ENCODE measurements around the gene PLK5.
A peak's percentile ranks its signal among the peaks of the same experiment; 100 is the strongest.
"Not testable (repeated sequence)": the region's sequence is repeated elsewhere in the genome, so short reads cannot be mapped to it uniquely, and the experiment has no call there.

Gene PLK5

DNA sequence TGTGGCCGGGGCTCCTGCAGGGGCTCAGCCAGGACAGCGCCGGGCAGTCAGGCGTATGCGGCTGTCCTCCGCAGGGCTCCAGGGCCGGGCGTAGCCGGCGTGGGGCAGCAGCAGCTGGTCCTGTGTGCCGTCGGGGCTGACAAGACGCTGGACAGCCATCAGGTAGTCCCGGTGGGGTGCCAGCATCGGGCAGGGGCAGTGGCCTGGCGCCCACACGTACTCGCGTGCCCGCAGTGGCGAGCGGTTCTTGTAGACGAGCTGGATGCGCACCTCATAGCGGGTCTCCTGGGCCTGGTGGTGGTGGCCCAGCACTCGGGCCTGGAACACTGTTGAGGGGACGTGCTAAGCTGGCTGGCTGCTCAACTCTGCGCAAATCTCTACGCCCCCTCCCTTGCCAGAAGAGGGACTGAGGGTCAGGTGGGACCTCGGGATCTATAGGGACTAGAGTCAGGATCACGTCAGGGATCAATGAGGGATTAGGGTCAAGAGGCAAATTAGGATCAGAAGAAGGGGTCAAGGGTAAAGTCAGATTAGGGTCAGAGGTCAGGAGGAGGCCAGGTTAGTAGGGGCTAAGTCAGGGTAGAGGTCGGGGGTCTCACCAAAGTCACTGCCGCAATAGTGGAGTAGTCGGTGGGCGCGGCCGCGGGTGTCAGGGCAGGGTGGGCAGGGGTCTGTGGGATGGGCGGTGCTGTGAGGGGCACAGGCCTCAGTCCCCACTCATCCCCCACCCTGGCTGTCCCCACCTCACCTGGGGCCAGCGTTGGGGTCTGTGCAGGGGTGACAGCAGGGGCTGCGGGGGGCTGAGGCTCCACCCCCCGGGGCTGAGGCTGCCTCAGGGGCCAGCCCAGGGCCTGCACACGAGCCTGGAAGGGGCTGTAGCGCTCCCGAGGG is 17.6 kb upstream of the PLK5 start:
- Histone ChIP-seq H3K4me3 (no peak overlapping the region), H3K27ac (no peak overlapping the region)

DNA sequence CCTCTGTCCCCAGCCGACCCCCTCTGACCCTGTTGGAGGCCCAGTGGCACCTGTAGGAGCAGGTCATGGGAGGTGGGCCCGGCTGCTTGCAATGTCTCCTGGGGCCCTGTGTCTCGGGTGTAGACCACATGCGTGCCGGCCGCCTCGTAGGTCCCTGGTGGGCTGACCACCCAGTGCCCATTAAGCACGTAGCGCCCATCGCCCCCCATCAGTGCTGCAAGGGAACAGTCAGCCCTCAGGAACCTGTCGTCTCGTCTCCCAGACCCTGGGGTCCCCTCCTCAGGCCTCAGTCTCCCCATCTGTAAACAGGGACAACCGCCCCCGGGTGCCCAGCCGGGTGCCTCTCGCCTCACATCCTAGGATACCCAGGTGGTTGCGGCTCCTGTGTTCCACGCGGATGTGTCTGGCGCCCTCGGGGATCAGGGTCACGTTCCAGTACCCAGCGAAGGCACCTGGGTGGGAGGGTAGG is 16.7 kb upstream of the PLK5 start:
- Histone ChIP-seq H3K27ac (peak overlapping the region in 9 of 21 experiments; percentile 17 to 77 (median 59)), H3K4me3 (peak overlapping the region in 1 of 7 experiments; percentile 39)

DNA sequence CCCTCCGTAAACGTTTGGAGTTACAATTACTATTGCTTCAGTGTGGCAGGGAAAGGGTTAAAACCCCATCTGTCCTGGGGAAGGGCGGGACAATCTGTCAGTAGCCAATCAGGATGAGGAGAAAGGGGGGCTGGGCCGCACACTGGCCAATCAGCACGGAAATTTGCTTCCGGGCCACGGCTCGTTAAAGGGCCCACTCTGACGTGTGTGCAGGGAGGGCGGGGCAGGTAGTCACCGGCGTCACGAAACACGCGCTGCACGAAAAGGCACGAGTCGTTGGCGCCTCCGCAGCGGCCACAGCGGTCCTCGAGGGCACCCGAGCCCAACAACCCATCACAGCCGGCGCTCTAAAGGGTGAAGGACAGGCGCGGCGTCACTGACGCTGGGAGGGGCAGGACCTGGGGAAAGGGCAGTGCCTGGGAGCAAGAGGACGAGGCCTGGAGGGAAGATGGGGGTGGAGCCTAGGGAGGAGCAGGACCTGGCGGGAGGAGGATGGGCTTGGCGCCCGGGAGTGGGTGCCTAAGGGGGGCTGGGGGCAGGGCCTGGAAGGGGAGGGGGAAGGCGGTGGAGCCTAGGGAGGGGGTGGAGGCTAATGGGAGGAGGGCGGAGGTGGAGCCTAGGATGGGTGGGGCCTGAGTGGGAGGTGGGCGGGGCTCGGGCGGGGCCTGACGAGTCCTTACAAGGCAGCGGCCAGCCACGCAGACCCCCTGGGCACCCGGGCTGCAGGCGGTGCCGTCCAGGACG is 15.9 kb upstream of the PLK5 start:
- H3K27ac ChIP-seq: peak overlapping the region in 15 of 21 experiments; percentile 25 to 77 (median 64)
- peak overlapping the region in 6 of 7 experiments; percentile 12 to 42 (median 26) for H3K4me3 ChIP-seq

- H3K4me3 ChIP-seq: peak overlapping the region in 4 of 7 experiments; percentile 12 to 42 (median 36)
- peak overlapping the region in 7 of 21 experiments; percentile 34 to 71 (median 59) for H3K27ac ChIP-seq
Observed at GRCh38 chr19:1508507-1508856, 15.4 kb upstream of the PLK5 start.

- peak overlapping the region in 1 of 21 experiments; percentile 10 for H3K27ac ChIP-seq
Observed at GRCh38 chr19:1509602-1510441, 14.1 kb upstream of the PLK5 start.

DNA sequence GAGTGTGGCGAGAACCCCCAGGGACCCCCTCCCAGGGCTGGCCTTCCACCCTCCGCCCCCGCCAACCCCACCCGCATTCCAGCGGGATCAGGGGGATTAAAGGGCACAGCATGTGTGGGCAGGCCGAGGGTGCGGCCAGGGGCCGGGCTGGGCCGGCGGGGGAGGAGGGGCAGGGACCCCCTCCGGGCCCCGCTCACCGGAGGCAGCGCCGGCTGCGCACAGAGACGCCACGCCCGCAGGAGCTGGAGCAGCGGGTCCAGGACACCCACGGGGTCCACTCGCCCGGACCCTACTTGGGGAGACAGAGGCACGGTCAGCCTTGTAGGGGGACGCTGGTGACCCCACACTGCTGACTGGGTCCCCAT is 13.5 kb upstream of the PLK5 start:
- Histone ChIP-seq H3K27ac (peak overlapping the region in 1 of 21 experiments; percentile 10), H3K4me3 (no peak overlapping the region)

More at GRCh38 chr19:1509602-1510441, 14.1 kb upstream of the PLK5 start:
- no peak overlapping the region for H3K4me3 ChIP-seq

- no peak overlapping the region for H3K4me3 ChIP-seq
- H3K27ac ChIP-seq: peak overlapping the region in 1 of 21 experiments; percentile 10
Observed at GRCh38 chr19:1510807-1511206, 13.1 kb upstream of the PLK5 start.

- H3K27ac ChIP-seq: no peak overlapping the region
- no peak overlapping the region for H3K4me3 ChIP-seq
Observed at GRCh38 chr19:1511318-1512317, 12.3 kb upstream of the PLK5 start.

DNA sequence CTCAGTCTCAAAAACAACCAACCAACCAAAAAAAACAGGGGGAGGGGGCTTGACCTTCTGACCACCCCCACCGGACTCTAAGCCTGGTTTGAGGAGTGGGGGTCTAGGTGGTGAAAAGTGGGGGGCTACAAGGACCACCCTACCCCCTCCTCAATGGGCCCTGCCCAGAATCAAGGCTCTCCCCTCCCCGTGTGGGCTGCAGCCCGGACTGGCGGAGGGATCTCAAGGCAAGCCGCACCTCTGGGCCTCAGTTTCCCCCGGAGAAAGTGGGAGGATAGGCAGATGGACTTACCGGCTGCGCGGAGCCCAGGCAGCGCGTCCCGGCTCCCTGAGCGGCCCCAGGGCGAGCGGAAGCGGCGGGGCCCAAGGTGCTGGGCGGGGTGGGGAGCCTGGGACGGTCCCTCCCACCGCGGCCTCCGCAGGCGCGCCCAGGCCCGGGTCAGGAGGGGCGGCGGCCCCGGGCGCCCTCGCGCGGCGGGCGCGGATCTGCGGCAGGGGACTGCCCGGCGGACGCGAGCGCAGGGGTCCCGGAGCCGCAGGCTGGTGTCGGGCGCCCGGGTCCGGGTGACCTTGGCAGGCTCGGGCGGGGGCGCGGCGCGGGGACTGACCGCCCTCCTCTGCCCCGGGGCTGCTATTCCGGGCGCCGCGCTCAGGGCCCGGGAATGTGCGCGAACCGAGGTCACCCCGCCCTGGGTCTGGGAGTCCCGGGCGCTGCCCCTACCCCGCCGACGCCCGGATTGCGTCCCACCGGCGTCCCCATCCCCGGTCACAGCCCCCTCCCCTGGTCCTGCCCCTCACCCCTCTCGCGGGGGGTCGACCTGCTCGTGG is 11.0 kb upstream of the PLK5 start, which contains the start of gene ADAMTSL5:
Gene ADAMTSL5 (minus strand): TSS at position 349 of the 828 bp plus-strand sequence. CDS start 2,076 bp downstream, outside the sequence.
- peak within 1 kb of the TSS in 9 of 21 experiments; percentile 19 to 80 (median 50) for H3K27ac ChIP-seq

DNA sequence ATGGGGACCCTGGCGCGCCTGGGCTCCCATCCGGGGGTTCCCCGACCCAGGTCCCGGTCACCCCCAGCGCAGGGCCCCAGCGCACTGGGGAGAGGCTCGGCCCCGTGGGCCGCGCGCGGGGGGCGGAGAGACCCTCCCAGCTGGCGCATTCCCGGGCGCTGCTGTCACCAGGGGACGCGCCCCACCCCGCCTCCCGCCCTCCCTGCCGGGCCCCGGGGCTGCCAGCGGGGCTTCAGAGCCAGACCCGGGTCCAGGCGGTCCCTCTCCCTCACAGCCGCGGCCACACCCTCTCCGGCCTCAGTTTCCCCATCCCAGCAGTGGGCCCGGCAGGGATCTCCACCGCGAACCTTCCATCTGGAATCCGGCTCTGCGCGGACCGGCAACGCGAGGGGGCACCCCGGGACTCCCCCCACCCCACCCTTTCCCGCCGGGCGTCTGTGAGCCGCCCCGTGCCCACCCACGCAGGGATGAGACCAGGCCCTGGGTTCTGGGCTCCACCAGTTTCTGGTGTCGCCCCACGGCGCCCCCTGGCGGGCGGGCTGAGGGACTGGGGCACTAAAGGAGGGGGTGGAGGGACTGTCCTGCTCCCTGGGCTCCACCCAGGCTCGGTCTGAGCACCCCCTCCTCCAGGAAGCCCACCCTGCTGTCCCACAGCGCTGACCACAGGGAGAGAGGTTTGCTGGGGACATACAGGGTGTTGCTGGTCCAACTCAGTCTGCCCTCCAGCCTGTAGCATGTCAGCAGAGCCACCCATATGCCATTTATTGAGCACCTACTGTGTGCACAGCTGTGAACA is 10.2 kb upstream of the PLK5 start:
- H3K27ac ChIP-seq: peak overlapping the region in 9 of 21 experiments; percentile 19 to 80 (median 50)

More for the DNA sequence above, 11.0 kb upstream of the PLK5 start, which contains the start of gene ADAMTSL5:
- peak within 1 kb of the TSS; percentile 15 to 46 (median 40) for H3K4me3 ChIP-seq

GRCh38 chr19:1514295-1514661 is 9.6 kb upstream of the PLK5 start:
- Histone ChIP-seq H3K27ac (no peak overlapping the region), H3K4me3 (no peak overlapping the region)

More for the DNA sequence above, 10.2 kb upstream of the PLK5 start:
- peak overlapping the region; percentile 15 to 46 (median 40) for H3K4me3 ChIP-seq

- Histone ChIP-seq H3K4me3 (no peak overlapping the region), H3K27ac (no peak overlapping the region)
Observed at GRCh38 chr19:1514986-1515721, 8.7 kb upstream of the PLK5 start.

- H3K27ac ChIP-seq: no peak overlapping the region
Observed at GRCh38 chr19:1516395-1516753, 7.5 kb upstream of the PLK5 start.

GRCh38 chr19:1518471-1518870 is 5.4 kb upstream of the PLK5 start:
- Histone ChIP-seq H3K27ac (no peak overlapping the region), H3K4me3 (no peak overlapping the region)

More at GRCh38 chr19:1516395-1516753, 7.5 kb upstream of the PLK5 start:
- H3K4me3 ChIP-seq: no peak overlapping the region

GRCh38 chr19:1519802-1520201 is 4.1 kb upstream of the PLK5 start:
- H3K27ac ChIP-seq, H3K4me3 ChIP-seq: not testable (repeated sequence)

GRCh38 chr19:1520203-1520780 is 3.6 kb upstream of the PLK5 start:
- Histone ChIP-seq H3K27ac (no peak overlapping the region), H3K4me3 (no peak overlapping the region)
